ENCODE measurements around the gene ZNF853. TPM values are rescaled to one million over a fixed set of nuclear protein-coding genes. Genes with fewer than 3 reads are reported as not detected.

ZNF853 gene
- polyA plus RNA-seq, 3 donors = 0.15 TPM; not detected in 2

DNA sequence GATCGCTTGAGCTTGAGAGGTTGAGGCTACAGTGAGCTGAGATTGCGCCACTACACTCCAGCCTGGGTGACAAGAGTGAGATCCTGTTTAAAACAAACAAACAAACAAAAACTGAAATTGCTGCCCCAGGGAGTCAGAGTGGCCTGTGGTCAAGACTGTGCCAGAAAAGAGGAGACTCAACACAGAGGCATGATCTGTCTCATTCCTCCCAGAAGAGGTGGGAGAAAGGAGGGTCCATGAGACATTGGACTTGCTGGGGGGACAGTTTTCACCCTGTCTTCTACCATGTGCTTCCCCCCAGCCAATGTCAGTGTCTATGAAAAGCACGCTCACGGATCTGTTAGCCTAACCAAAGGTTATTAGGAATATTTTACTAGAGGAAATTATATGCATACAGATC, 3.2 kb downstream of the ZNF853 start:
- Histone ChIP-seq H3K4me1 (ENCODE audit: control insufficient read depth in 1 of 2, insufficient read depth in 2 of 2, low read length in 2 of 2) (peaks cover 13 to 23% of the 10 kb centered on the region in 2 donors), H2AFZ (ENCODE audit: insufficient read depth, low read depth, low read length, poor library complexity, severe bottlenecking) (no peak overlapping the region), H3K27ac (ENCODE audit: low read depth in 1 of 2, low read length in 2 of 2) (no peak overlapping the region), H3K4me2 (replicated peaks; ENCODE audit: extremely low read depth, low read length, poor library complexity, severe bottlenecking) (no peak overlapping the region), H3K9ac (ENCODE audit: insufficient read depth, low read length, poor library complexity, severe bottlenecking) (no peak overlapping the region), H3K27me3 (ENCODE audit: control insufficient read depth in 2 of 2, insufficient read depth in 2 of 2, low read length in 2 of 2) (peaks cover 15 to 45% of the 10 kb centered on the region in 2 donors), H3K79me2 (ENCODE audit: insufficient read depth, low read length) (no peaks in the 10 kb centered on the region), H3K36me3 (replicated peaks in 1 of 2; ENCODE audit: control insufficient read depth in 1 of 2, insufficient read depth in 2 of 2, low read length in 2 of 2) (no peaks in the 10 kb centered on the region), H3K4me3 (replicated peaks in 1 of 3; ENCODE audit: low read depth in 2 of 3, low read length in 3 of 3) (no peak overlapping the region), H3K9me3 (replicated peaks in 1 of 2; ENCODE audit: control insufficient read depth in 1 of 2, insufficient read depth in 1 of 2, low read length in 2 of 2) (peaks cover 5 to 16% of the 10 kb centered on the region in 2 donors), H4K20me1 (ENCODE audit: insufficient read depth, low read length) (no peaks in the 10 kb centered on the region)
- TF ChIP-seq, protein P1, sequence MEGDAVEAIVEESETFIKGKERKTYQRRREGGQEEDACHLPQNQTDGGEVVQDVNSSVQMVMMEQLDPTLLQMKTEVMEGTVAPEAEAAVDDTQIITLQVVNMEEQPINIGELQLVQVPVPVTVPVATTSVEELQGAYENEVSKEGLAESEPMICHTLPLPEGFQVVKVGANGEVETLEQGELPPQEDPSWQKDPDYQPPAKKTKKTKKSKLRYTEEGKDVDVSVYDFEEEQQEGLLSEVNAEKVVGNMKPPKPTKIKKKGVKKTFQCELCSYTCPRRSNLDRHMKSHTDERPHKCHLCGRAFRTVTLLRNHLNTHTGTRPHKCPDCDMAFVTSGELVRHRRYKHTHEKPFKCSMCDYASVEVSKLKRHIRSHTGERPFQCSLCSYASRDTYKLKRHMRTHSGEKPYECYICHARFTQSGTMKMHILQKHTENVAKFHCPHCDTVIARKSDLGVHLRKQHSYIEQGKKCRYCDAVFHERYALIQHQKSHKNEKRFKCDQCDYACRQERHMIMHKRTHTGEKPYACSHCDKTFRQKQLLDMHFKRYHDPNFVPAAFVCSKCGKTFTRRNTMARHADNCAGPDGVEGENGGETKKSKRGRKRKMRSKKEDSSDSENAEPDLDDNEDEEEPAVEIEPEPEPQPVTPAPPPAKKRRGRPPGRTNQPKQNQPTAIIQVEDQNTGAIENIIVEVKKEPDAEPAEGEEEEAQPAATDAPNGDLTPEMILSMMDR (IDR thresholded peaks at IDR 0.05) = no peak
- Mint-ChIP-seq H3K27me3 (ENCODE audit: low read depth in 3 of 3) (peaks cover 42 to 51% (median 49%) of the 10 kb centered on the region in 3 donors), H3K9me3 (peaks cover 8 to 34% (median 18%) of the 10 kb centered on the region in 7 donors), H3K27ac (no peak overlapping the region), H3K36me3 (peaks cover 0 to 1% of the 10 kb centered on the region in 2 donors), H3K4me3 (no peak overlapping the region), H3K4me1 (peaks cover 15% of the 10 kb centered on the region)
- intact Hi-C loops (cut with micrococcal nuclease) = no loop called here
- no peak for DNase-seq
- no CpG with 5 or more reads among the region's 4 CpGs for WGBS (ENCODE audit: insufficient coverage)

DNA sequence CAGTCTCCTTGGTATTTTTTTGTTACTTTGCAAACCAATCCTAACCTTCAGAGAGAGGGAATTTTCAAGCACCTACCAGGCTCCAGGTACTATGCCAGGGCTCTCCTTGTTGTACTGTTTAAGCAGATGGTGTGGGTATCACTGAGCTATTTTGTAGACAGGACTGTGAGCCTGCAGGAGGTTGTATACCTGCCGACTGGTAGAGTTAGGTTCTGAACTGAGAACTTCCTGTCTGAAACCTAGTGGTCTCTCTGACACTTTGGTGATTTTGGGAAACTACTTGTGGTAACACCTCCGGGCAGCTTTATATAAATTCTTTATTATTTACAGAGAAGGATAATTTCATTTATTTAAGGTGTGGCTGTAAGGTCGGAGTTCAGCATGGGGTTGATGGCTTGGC, 4.6 kb downstream of the ZNF853 start:
- H3K36me3 ChIP-seq (replicated peaks in 1 of 2; ENCODE audit: control insufficient read depth in 1 of 2, insufficient read depth in 2 of 2, low read length in 2 of 2) = no peaks in the 10 kb centered on the region
- H3K9ac ChIP-seq (ENCODE audit: insufficient read depth, low read length, poor library complexity, severe bottlenecking) = no peak overlapping the region
- Mint-ChIP-seq H3K27me3 (ENCODE audit: low read depth in 3 of 3) (peaks cover 30 to 38% (median 36%) of the 10 kb centered on the region in 3 donors), H3K9me3 (peaks cover 5 to 27% (median 17%) of the 10 kb centered on the region in 7 donors), H3K4me3 (no peak overlapping the region), H3K4me1 (peaks cover 21% of the 10 kb centered on the region), H3K36me3 (peaks cover 0 to 1% of the 10 kb centered on the region in 2 donors), H3K27ac (no peak overlapping the region)
- H2AFZ ChIP-seq (ENCODE audit: insufficient read depth, low read depth, low read length, poor library complexity, severe bottlenecking) = no peak overlapping the region
- H3K27ac ChIP-seq (ENCODE audit: low read depth in 1 of 2, low read length in 2 of 2) = no peak overlapping the region
- 100% methylated on average over 1 of the region's 3 CpGs for whole genome bisulfite sequencing (ENCODE audit: insufficient coverage)
- no peaks in the 10 kb centered on the region for H3K79me2 ChIP-seq (ENCODE audit: insufficient read depth, low read length)
- DNase-seq = no peak
- intact Hi-C loops (cut with micrococcal nuclease) = no loop called here
- peaks cover 11 to 31% of the 10 kb centered on the region in 2 donors for H3K27me3 ChIP-seq (ENCODE audit: control insufficient read depth in 2 of 2, insufficient read depth in 2 of 2, low read length in 2 of 2)
- no peak overlapping the region for H3K4me2 ChIP-seq (replicated peaks; ENCODE audit: extremely low read depth, low read length, poor library complexity, severe bottlenecking)
- no peak overlapping the region for H3K4me3 ChIP-seq (replicated peaks in 1 of 3; ENCODE audit: low read depth in 2 of 3, low read length in 3 of 3)
- H3K9me3 ChIP-seq (replicated peaks in 1 of 2; ENCODE audit: control insufficient read depth in 1 of 2, insufficient read depth in 1 of 2, low read length in 2 of 2) = peaks cover 5 to 16% of the 10 kb centered on the region in 2 donors
- peaks cover 13 to 22% of the 10 kb centered on the region in 2 donors for H3K4me1 ChIP-seq (ENCODE audit: control insufficient read depth in 1 of 2, insufficient read depth in 2 of 2, low read length in 2 of 2)
- H4K20me1 ChIP-seq (ENCODE audit: insufficient read depth, low read length) = no peaks in the 10 kb centered on the region
- TF ChIP-seq, protein P1 (IDR thresholded peaks at IDR 0.05) = no peak
